ENCODE results near the gene MBP.

MBP gene

GRCh38 chr18:77151033-77151771, 18.6 kb upstream of the MBP start:
- DNase-seq = no peak

- no peak for DNase-seq
Observed at GRCh38 chr18:77150588-77150987, 18.0 kb upstream of the MBP start.

DNA sequence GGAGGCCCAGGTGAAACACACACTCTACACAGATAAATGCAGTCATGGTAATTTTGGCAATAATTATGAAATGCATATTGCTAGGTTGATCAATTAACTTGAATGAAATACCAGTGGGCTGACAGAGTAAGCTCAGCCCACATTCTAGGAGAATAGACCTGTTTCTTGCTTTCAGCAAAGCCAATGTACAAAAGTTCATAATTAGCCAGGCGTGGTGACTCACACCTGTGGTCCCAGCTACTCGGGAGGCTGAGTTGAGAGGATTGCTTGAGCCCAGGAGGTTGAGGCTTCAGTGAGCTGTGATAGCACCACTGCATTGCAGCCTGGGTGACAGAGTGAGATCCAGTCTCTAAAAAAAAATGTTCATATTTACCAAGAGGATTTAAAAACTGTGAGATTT, 15.7 kb upstream of the MBP start:
- no peak for DNase-seq

GRCh38 chr18:77147418-77147852, 14.9 kb upstream of the MBP start:
- peak in 1 of 2 donors; percentile 22 for DNase-seq

- DNase-seq = no peak
Observed at GRCh38 chr18:77146249-77147080, 13.9 kb upstream of the MBP start.

- no peak for DNase-seq
Observed at GRCh38 chr18:77145364-77145901, 12.8 kb upstream of the MBP start.

- no peak for DNase-seq
Observed at GRCh38 chr18:77144451-77145118, 12.0 kb upstream of the MBP start.

DNA sequence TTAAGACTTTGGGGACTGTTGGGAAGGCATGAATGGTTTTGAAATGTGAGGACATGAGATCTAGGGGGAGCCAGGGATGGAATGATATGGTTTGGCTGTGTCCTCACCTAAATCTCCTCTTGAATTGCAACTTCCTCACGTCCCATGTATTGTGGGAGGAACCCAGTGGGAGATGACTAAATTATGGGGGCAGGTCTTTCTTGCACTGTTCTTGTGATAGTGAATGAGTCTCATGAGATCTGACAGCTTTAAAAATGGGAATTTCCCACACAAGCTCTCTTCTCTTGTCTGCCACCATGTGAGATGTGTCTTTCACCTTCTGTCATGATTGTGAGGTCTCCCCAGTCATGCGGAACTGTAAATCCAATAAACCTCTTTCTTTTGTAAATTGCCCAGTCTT, 11.5 kb upstream of the MBP start:
- DNase-seq = no peak

DNA sequence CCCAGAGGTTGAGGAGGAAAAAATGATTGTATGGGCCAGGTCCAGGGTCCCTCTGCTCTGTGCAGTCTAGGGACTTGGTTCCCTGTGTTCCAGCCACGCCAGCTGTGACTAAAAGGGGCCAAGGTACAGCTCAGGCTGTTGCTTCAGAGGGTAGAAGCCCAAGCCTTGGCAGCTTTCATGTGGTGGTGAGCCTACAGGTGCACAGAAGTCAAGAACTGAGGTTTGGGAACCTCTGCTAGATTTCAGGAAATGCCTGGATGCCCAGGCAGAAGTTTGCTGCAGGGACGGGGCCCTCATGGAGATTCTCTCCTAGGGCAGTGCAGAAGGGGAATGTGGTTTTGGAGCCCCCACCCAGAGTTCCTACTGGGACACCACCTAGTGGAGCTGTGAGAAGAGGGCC, 10.6 kb upstream of the MBP start:
- DNase-seq = no peak

DNA sequence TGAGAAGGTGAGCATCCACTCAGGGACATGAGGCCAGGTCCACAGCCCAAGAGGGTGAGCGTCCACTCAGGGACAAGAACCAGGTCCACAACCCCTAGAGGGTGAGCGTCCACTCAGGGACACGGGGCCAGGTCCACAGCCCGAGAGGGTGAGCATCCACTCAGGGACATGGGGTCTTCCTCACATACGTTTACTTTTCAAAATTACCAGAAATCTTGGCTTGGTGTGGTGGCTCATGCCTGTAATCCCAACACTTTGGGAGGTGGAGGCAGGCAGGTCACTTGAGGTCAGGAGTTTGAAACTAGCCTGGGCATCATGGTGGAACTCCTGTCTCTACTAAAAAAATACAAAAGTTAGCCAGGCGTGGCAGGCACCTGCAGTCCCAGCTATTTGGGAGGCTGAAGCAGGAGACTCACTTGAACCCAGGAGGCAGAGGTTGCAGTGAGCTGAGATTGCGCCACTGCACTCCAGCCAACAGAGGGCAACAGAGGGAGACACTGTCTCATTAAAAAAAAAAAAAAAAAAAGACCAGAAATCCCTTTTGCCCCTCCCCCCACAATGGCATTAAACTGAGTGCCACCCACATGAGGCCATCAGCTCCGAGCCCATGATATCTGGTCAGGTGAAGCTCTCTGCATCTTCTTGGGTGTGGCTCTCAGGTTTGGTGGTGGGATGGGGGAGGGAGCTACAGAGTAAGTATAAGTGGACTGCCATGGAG, 9.0 kb upstream of the MBP start:
- no peak for DNase-seq

DNA sequence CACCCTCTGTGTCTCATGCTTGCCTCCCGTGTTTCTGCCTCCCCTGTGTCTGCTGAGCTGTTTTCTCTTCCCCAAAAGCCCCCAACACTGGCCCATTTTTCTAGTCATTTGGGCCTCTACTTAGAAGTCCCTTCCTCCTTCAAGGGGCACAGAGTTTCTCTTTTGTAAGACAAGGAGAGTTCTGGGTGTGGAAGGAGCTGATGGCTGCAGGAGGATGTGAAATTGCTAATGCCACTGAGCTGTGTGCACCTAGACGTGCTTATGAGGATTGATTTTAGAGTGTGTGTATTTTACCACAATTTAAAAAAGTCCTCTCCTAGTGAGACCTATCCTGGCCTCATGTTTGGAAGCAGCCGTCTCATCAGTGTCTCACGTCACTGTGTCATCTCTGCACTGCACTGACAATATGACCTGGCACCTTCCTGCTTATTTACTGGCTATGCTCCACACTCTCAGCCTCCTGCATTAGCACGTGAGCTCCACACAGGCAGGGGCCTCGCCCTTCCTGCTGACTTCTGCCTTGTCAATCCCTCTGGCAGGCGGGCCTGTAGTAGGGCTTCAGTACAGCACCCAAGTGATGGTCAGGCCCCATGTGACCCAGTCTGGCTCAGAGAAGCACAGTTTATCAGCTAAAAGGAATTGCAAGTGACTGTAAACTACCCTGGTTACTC, 8.0 kb upstream of the MBP start:
- DNase-seq = peak in 1 of 2 donors; percentile 27

- DNase-seq = no peak
Observed at GRCh38 chr18:77140030-77140429, 7.4 kb upstream of the MBP start.

DNA sequence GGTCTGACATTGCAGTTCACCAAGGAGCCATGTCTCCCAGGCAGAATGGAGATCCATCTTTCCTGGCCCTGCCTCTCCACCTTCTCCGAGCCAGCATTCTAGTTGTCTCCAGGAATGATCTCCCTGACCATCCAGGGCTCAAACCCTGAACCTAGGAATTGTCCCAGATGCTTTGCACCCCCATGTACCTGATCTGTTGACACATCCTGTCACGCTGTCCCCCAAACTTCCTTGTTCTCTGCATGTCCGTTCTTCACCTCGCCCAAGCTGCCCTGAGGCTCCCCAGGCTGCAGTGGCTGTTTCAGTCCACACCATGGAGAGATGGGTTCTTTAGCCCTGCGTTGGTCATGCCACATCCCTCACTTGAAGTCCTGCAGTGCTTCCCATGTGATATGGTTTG, 7.0 kb upstream of the MBP start:
- no peak for DNase-seq

- no peak for DNase-seq
Observed at GRCh38 chr18:77138270-77138669, 5.7 kb upstream of the MBP start.

DNA sequence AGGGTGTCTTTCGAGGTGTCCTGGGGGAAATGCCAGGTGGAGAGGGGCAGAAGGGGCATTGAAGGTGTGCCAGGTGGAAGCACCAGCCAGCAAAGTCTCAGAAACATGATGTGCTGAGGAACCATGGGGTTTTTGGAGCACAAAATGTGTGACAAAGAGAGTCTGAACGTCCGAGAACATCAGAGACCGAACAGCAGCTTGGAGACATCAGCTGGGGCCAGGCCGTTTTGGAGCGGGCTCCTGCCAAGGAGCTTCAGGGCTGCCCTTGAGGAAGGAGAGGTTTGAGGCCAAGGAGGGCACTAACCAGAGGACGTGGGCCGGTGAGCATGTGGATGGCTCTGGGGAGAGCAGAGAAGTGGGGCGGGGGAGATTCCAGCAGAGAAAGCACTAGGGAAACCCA, 5.3 kb upstream of the MBP start:
- DNase-seq = no peak

DNA sequence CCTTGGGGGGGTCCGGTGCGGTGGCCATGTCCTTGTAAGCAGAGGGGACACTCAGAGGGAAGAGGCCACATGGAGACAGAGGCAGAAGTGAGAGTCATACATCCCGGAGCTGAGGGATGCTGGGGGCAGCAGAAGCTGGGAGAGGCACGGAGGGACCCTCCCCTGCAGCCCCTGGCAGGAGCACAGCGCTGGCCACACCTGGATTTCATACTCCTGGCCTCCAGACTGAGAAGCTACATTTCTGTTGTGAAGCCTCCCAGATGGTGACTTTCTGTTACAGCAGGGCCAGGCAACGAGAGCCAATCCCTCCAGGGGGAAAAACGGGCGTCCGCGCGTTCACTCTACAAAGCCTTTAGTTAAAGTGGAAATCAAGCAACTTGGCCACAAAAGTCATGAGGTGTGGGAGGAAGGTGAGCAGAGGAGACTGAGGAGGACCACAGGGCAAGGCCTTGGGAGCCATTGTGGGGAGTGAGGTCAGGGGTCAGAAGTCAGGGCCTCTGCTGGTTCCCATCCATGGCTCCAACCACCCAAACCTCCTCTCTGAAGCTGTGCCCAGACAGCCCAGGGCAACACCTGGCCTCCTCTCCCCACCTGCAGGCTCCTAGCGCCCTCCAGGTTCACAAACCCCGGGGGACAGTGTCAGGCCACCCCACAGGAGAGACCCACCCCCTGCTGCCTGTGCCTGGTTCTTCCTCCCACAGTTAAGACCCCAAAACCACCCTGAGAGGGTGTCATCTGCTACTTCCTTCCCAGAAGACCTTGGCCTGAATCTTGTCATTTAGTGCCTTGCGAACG, 4.5 kb upstream of the MBP start:
- no peak for DNase-seq

DNA sequence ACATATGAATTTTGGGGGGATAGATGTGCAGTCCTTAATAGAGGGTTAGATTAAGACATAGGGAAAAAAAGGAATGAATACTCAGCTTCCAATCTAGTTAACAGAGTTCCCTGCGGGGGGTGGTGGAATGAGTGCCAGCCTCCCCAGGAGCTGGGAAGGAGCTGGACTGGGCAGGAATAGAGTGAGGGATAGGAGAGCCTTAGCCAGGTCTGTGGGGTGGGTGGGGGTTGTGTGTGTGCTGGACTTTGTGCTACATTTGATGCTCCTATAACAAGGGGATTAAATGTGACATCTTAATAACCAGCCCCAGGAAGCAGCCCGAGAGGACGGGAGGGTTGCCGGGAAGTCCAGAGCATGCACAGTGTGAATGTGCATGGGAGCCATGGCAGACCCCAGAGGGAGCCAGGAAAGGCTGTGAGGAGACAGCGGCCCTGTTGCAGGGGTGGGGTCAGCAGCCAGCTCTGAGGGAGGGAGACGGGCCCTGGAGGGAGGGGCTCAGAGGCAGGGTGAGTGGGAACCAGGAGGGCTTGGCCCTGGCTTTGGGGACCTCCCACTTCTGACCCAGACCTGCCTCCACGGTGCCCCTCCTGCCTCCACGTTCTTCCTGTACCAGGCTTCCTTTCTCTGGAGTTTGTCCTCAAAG, 3.6 kb upstream of the MBP start:
- no peak for DNase-seq

GRCh38 chr18:77135339-77136075, 2.9 kb upstream of the MBP start:
- DNase-seq = no peak

DNA sequence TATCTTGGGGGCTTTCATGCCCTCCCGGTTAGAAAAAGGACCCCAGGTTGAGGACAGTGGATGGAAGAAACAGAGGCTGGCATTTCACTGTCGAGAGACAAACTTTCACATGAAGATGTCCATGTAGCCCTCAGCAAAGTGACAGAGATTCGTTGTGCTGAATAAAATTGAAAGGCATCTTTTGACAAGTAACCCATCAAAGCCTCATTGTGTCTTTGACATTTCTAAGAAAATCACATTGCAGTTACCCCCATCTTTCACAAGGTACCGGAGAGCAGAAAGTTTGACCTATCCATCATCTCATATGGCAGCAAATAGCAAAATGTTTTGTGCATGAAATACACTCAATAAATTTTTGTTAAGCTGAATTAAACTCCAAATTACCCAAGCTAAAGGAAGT, 2.0 kb upstream of the MBP start:
- DNase-seq = no peak

- DNase-seq = no peak
Observed at GRCh38 chr18:77133835-77134496, 1.4 kb upstream of the MBP start.
